ENCODE data around the gene PCP2. TPM values are rescaled to one million over a fixed set of nuclear protein-coding genes. Genes with fewer than 3 reads are reported as not detected.

The PCP2 gene
- total RNA-seq, 1 donor = 0.63 TPM

Other genes starting within 250 kb of the PCP2 start
- gene PEX11G, start 144.7 kb downstream of the PCP2 start, total RNA-seq = 0.21 TPM
- gene ZNF358, start 117.6 kb downstream of the PCP2 start, total RNA-seq = 4.0 TPM
- gene MCOLN1, start 111.1 kb downstream of the PCP2 start, total RNA-seq = 7.9 TPM
- gene PNPLA6, start 98.0 kb downstream of the PCP2 start, total RNA-seq = 54.3 TPM
- 0.10 TPM for gene CAMSAP3, start 37.9 kb downstream of the PCP2 start, total RNA-seq
- 53.2 TPM for gene XAB2, start 4.2 kb downstream of the PCP2 start, total RNA-seq
- 14.3 TPM for gene PET100, start 3.9 kb downstream of the PCP2 start, total RNA-seq
- 89.7 TPM for gene STXBP2, start 3.4 kb upstream of the PCP2 start, total RNA-seq
- 47.2 TPM for gene RETN, start 35.3 kb upstream of the PCP2 start, total RNA-seq
- gene MCEMP1, start 43.4 kb upstream of the PCP2 start, total RNA-seq = 1.8 TPM
- gene TRAPPC5, start 47.1 kb upstream of the PCP2 start, total RNA-seq = 25.5 TPM
- gene FCER2, start 68.4 kb upstream of the PCP2 start, total RNA-seq = 25.4 TPM
- gene CLEC4G, start 98.4 kb upstream of the PCP2 start, total RNA-seq = 0.63 TPM
- 0.21 TPM for gene CD209, start 113.8 kb upstream of the PCP2 start, total RNA-seq
- not detected for gene CLEC4M, start 129.5 kb upstream of the PCP2 start, total RNA-seq
- 17.2 TPM for gene EVI5L, start 196.5 kb upstream of the PCP2 start, total RNA-seq
- gene PRR36, start 240.7 kb upstream of the PCP2 start, total RNA-seq = 0.10 TPM